GM18519 (cell line): Measurements from ENCODE around the gene POU2AF1.
"Not testable (repeated sequence)": the region's sequence is repeated elsewhere in the genome, so short reads cannot be mapped to it uniquely, and the experiment has no call there.

Experiments
- ATAC-seq: cut with Tn5 transposase; IDR thresholded peaks from one replicate; pipeline ENCODE4 v1.9.1; 2021; ENCODE audit warnings: mild to moderate bottlenecking, moderate library complexity; ENCODE audit not compliant: unreplicated experiment, low FRiP score

The POU2AF1 gene

GRCh38 chr11:111324277-111324720 is 54.8 kb downstream of the POU2AF1 start:
- ATAC-seq, result no peak

- no peak for ATAC-seq
These were observed 56.5 kb downstream of the POU2AF1 start for GRCh38 chr11:111322534-111322933.

GRCh38 chr11:111320728-111321568 is 58.1 kb downstream of the POU2AF1 start:
- ATAC-seq, result no peak

- not testable (repeated sequence) for ATAC-seq
These were observed 58.9 kb downstream of the POU2AF1 start for GRCh38 chr11:111320199-111320598.

- ATAC-seq, result no peak
These were observed 59.8 kb downstream of the POU2AF1 start for GRCh38 chr11:111319296-111319695.

GRCh38 chr11:111312076-111312475 is 67.0 kb downstream of the POU2AF1 start:
- no peak for ATAC-seq

GRCh38 chr11:111310723-111311122 is 68.4 kb downstream of the POU2AF1 start:
- ATAC-seq, result no peak

- no peak for ATAC-seq
These were observed 69.0 kb downstream of the POU2AF1 start for GRCh38 chr11:111310088-111310487.

GRCh38 chr11:111309215-111309915 is 69.7 kb downstream of the POU2AF1 start:
- ATAC-seq, result no peak

- ATAC-seq, result no peak
These were observed 70.9 kb downstream of the POU2AF1 start for GRCh38 chr11:111308140-111308539.

- no peak for ATAC-seq
These were observed 71.5 kb downstream of the POU2AF1 start for GRCh38 chr11:111307472-111308108.

- ATAC-seq, result no peak
These were observed 72.8 kb downstream of the POU2AF1 start for GRCh38 chr11:111306321-111306720.

- ATAC-seq, result no peak
These were observed 73.2 kb downstream of the POU2AF1 start for GRCh38 chr11:111305876-111306275.

- ATAC-seq, result no peak
These were observed 73.8 kb downstream of the POU2AF1 start for GRCh38 chr11:111305162-111305802.

GRCh38 chr11:111303461-111303860 is 75.6 kb downstream of the POU2AF1 start:
- no peak for ATAC-seq

- no peak for ATAC-seq
These were observed 76.8 kb downstream of the POU2AF1 start for GRCh38 chr11:111302298-111302697.
